Transverse colon (tissue), 4 donors: ENCODE data around the gene FAM83D. TPM values are rescaled to one million over a fixed set of nuclear protein-coding genes. Genes with fewer than 3 reads are reported as not detected.

Experiments
- DNase-seq: peaks from one replicate; pipeline ENCODE4 v3.0.0-alpha.2; 2019
- H3K27ac ChIP-seq, 4 donors: fragments of 200-600 bp; sonication (generic); 2 replicates each; pipeline ENCODE4 v1.5.1; 2016 to 2018; ENCODE audit warnings: inconsistent platforms in 4 of 4
- H3K27me3 ChIP-seq: fragments of 200-600 bp; sonication (generic); 2 replicates; pipeline ENCODE4 v1.5.1; 2017; ENCODE audit warnings: inconsistent platforms
- H3K36me3 ChIP-seq, 4 donors: fragments of 200-600 bp; sonication (generic); 2 replicates each; pipeline ENCODE4 v1.5.1; 2017 to 2019; ENCODE audit warnings: inconsistent platforms in 4 of 4
- H3K4me1 ChIP-seq, 4 donors: fragments of 200-600 bp; sonication (generic); 2 replicates each; pipeline ENCODE4 v1.5.1; 2017 to 2020; ENCODE audit warnings: inconsistent platforms in 4 of 4
- H3K4me3 ChIP-seq, 4 donors: fragments of 200-600 bp; sonication (generic); 1 replicate in 1 of 4; 2 replicates in 3 of 4; pipeline versions ENCODE4 v1.5.1 to v1.6.1; 2017 to 2019; ENCODE audit warnings: inconsistent platforms in 4 of 4
- H3K9me3 ChIP-seq, 2 donors: fragments of 200-600 bp; sonication (generic); 2 replicates each; pipeline ENCODE4 v1.5.1; 2017 to 2019; ENCODE audit warnings: inconsistent platforms in 2 of 2
- CTCF ChIP-seq, 5 experiments: fragments of 200-600 bp in 3 of 5; fragments of 450-650 bp in 2 of 5; sonication (generic) in 3 of 5; IDR thresholded peaks; 1 replicate in 2 of 5; 2 replicates in 3 of 5; pipeline ENCODE4 v1.5.1; 2016 to 2017; ENCODE audit warnings: antibody characterized with exemption in 5 of 5, inconsistent platforms in 3 of 5, mild to moderate bottlenecking in 2 of 5, moderate library complexity in 1 of 5
- EP300 ChIP-seq: sonication (generic); formaldehyde crosslinking; IDR thresholded peaks from one replicate; pipeline ENCODE4 v1.6.1; 2017; ENCODE audit warnings: antibody characterized with exemption, low read depth
- POLR2A ChIP-seq: fragments of 450-650 bp; IDR thresholded peaks from one replicate; pipeline ENCODE4 v1.6.1; 2016; ENCODE audit warnings: antibody characterized with exemption, mild to moderate bottlenecking, moderate library complexity
- POLR2AphosphoS5 ChIP-seq, 3 donors: sonication (generic); formaldehyde crosslinking; IDR thresholded peaks; one replicate each; pipeline ENCODE4 v1.6.1; 2016; ENCODE audit warnings: antibody characterized with exemption in 3 of 3
- WGBS, 2 donors: methylation state at CpG; one replicate each; pipeline ENCODE4 v1.1.5; 2018; ENCODE audit warnings: low coverage in 1 of 2; 5-methylcytosine and 5-hydroxymethylcytosine counted together
- in situ Hi-C, 4 donors: fragments of 200-750 bp; cut with MboI; loops; one replicate each; pipeline versions ENCODE4 v1.15.0 to v1.15.1; 2017; ENCODE audit warnings: low sequenced_read_pairs in 3 of 4, low pct_ligation_motif_present in 1 of 4, low pct_unique_long_range_greater_than_20kb in 1 of 4
- intact Hi-C: fragments of 100-400 bp; cut with DNase I; formaldehyde crosslinking; loops from one replicate; pipeline ENCODE4 v1.15.1; 2023; ENCODE audit warnings: low total_unique reads
- total RNA-seq, 4 donors: library from RNA; depleted of rRNA; stranded (reverse); fragments of >200 nt; gene quantifications; one replicate each; pipeline ENCODE4 v1.1.0, GENCODE V29; 2016

The FAM83D gene
- total RNA-seq, 4 donors from 2014 or later: 7.2 to 42.3 (median 19.6) TPM

GRCh38 chr20:38880952-38881735 lies 45.1 kb upstream of the FAM83D start:
- Histone ChIP-seq H3K9me3 (no peaks in the 10 kb centered on the region), H3K27me3 (peaks cover 24% of the 10 kb centered on the region), H3K4me1 (peaks cover 0 to 6% (median 0%) of the 10 kb centered on the region in 4 donors), H3K27ac (peak overlapping the region in 1 of 4 donors; percentile 11), H3K36me3 (no peaks in the 10 kb centered on the region), H3K4me3 (no peak overlapping the region)
- in situ Hi-C loops: loop anchor here in 1 of 4 donors (25.0 kb wide), 1 partner anchor 244 kb away; no protein-coding TSS in a partner anchor
- no peak for DNase-seq
- TF ChIP-seq POLR2A (no peak), EP300 (no peak), CTCF (IDR thresholded peaks at IDR 0.05) (no peak)
- WGBS, 2 donors: 65 to 67% methylated on average over 3 to 14 of the region's 14 CpGs
- intact Hi-C loops: no loop called here

DNA sequence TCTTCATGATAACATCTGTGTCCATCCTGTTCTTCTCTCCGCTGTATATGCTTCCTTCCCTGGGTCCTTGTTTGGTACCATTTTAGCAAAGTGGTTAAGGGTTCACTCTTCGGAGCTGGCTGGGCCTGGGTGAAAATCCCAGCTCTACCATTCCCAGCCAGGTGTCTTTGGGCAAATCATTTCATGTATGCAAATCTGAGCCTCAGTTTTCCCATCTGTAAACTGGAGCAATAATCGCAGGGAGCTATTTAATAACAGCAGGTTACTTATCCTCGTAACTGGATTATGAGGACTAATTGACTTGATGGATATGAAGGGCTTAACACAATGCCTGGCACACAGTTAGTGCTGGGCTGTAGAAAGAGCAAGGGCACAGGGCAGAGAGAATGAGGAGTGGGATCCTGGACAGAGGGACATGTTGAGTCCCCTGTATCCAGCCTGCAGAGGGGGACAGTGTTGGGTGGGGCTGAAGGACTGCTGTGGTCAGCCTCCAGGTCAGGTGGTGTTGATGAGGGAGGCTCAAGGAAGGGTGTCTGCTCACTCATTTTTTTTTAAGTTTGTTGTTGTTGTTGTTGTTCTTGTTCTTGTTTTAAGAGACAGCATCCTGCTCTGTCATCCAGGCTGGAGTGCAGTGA lies 44.3 kb upstream of the FAM83D start:
- Histone ChIP-seq H3K27ac (no peak overlapping the region), H3K36me3 (no peaks in the 10 kb centered on the region), H3K9me3 (no peaks in the 10 kb centered on the region), H3K4me3 (no peak overlapping the region), H3K4me1 (peaks cover 0 to 6% (median 0%) of the 10 kb centered on the region in 4 donors), H3K27me3 (peaks cover 24% of the 10 kb centered on the region)
- 91 to 93% methylated on average over 4 of the region's 4 CpGs for WGBS, 2 donors
- TF ChIP-seq POLR2AphosphoS5 (IDR thresholded peaks at IDR 0.05) (no peak), EP300 (no peak), CTCF (IDR thresholded peaks at IDR 0.05) (no peak), POLR2A (no peak)
- intact Hi-C loops (no loop called here), in situ Hi-C loops (loop anchor here in 1 of 4 donors (25.0 kb wide), 1 partner anchor 245 kb away; no protein-coding TSS in a partner anchor)
- DNase-seq: no peak

- Histone ChIP-seq H3K9me3 (no peaks in the 10 kb centered on the region), H3K4me3 (no peak overlapping the region), H3K27me3 (peaks cover 24% of the 10 kb centered on the region), H3K27ac (no peak overlapping the region), H3K36me3 (no peaks in the 10 kb centered on the region), H3K4me1 (peaks cover 0 to 6% (median 0%) of the 10 kb centered on the region in 4 donors)
- DNase-seq: no peak
- no peak for TF ChIP-seq CTCF (IDR thresholded peaks at IDR 0.05)
- TF ChIP-seq POLR2AphosphoS5 (IDR thresholded peaks at IDR 0.05): no peak
- no peak for TF ChIP-seq EP300
- TF ChIP-seq POLR2A: no peak
- 69 to 72% methylated on average over 2 of the region's 2 CpGs for WGBS, 2 donors
- intact Hi-C loops (no loop called here), in situ Hi-C loops (loop anchor here in 1 of 4 donors (25.0 kb wide), 1 partner anchor 245 kb away; no protein-coding TSS in a partner anchor)
These were observed 43.6 kb upstream of the FAM83D start for GRCh38 chr20:38882600-38882999.

DNA sequence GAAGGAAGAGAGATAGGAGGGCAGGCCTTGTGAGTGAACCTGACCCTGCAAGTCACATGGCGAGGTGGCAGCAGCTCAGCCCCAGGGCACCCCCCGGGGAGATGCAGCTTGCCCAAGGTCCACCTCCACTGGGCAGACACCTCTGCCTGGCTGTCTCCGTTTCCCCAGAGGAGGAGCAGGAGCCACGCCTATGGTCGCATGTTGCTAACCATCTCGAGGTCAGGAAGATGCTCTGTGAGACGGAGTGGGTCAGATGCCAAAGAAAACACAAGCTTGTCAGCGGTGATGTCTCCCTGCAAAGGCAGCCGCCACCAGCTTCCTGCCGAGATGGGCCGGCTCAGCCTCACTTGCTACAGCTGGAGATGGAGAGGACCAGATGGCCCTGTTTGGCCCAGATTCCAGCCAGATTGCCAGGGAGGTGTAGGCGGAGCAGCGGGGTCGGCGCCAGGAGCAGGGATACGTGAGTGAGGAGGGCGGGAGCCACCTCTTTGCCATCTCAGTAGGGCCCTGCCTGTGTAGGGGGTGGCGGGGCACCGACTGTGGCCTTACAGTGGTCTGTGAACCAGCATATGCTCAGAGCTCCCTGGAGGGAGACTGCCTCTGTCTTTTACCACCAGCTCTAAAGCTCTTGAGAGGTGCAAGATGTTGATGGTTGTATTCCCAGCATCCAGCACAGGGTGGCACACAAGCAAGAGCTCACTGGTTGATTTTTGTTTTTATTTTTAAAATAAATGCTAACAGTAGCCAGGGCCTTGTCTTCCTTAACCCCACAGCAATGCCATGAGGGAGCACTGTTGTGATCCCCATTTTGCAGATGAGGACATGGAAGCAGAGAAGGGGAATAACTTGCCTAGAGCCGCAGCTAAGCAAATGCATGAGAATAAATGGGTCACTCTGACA lies 42.9 kb upstream of the FAM83D start:
- Histone ChIP-seq H3K27ac (no peak overlapping the region), H3K9me3 (no peaks in the 10 kb centered on the region), H3K27me3 (peaks cover 24% of the 10 kb centered on the region), H3K36me3 (no peaks in the 10 kb centered on the region), H3K4me1 (peaks cover 0 to 6% (median 0%) of the 10 kb centered on the region in 4 donors), H3K4me3 (no peak overlapping the region)
- 45% methylated on average over 19 of the region's 20 CpGs; no CpG with 5 or more reads in 1 of the 2 donors for WGBS, 2 donors
- no peak for DNase-seq
- intact Hi-C loops (no loop called here), in situ Hi-C loops (loop anchor here in 1 of 4 donors (25.0 kb wide), 1 partner anchor 246 kb away; no protein-coding TSS in a partner anchor)
- TF ChIP-seq POLR2AphosphoS5 (IDR thresholded peaks at IDR 0.05) (no peak), EP300 (no peak), POLR2A (no peak)
